Mesendoderm (in vitro differentiated cells): ENCODE data around the gene IL6.

Source experiments
- DNase-seq: peaks from one replicate; pipeline ENCODE4 v3.0.0; 2013
- H2AK5ac ChIP-seq: 2 replicates; pipeline ENCODE4 v1.6.1; 2013; ENCODE audit warnings: low read length, inconsistent platforms
- H2BK120ac ChIP-seq: 2 replicates; pipeline ENCODE4 v1.6.1; 2013; ENCODE audit warnings: low read depth, mild to moderate bottlenecking, low read length, moderate library complexity, mixed read lengths
- H2BK15ac ChIP-seq: replicated peaks from 2 replicates; pipeline ENCODE4 v1.6.1; 2013; ENCODE audit warnings: low read depth, mild to moderate bottlenecking, moderate library complexity
- H2BK5ac ChIP-seq: 2 replicates; pipeline ENCODE4 v1.6.1; 2013; ENCODE audit warnings: low read length, inconsistent platforms
- H3K18ac ChIP-seq: 2 replicates; pipeline ENCODE4 v1.6.1; 2013; ENCODE audit warnings: mild to moderate bottlenecking, low read length, mixed read lengths
- H3K23ac ChIP-seq: one replicate; pipeline ENCODE4 v1.6.1; 2013; ENCODE audit warnings: low read length
- H3K27ac ChIP-seq: 2 replicates; pipeline ENCODE4 v1.5.1; 2013; ENCODE audit warnings: low read depth, mild to moderate bottlenecking, inconsistent platforms, low read length, moderate library complexity
- H3K27me3 ChIP-seq: 2 replicates; pipeline ENCODE4 v1.6.1; 2013; ENCODE audit warnings: low read length, control low read depth, mild to moderate bottlenecking, inconsistent platforms; ENCODE audit not compliant: insufficient read depth, poor library complexity
- H3K36me3 ChIP-seq: 2 replicates; pipeline ENCODE4 v1.6.1; 2013; ENCODE audit warnings: low read length, inconsistent platforms; ENCODE audit not compliant: control insufficient read depth, insufficient read depth
- H3K4ac ChIP-seq: one replicate; pipeline ENCODE4 v1.6.1; 2013; ENCODE audit warnings: low read depth, mild to moderate bottlenecking, low read length, moderate library complexity
- H3K4me1 ChIP-seq: 2 replicates; pipeline ENCODE4 v1.6.1; 2013; ENCODE audit warnings: low read depth, low read length, inconsistent platforms; ENCODE audit not compliant: control insufficient read depth
- H3K4me2 ChIP-seq: 2 replicates; pipeline ENCODE4 v1.6.1; 2013; ENCODE audit warnings: low read length
- H3K4me3 ChIP-seq: 2 replicates; pipeline ENCODE4 v1.5.1; 2013; ENCODE audit warnings: mild to moderate bottlenecking, low read length
- H3K56ac ChIP-seq: one replicate; pipeline ENCODE4 v1.6.1; 2013; ENCODE audit warnings: low read length
- H3K79me1 ChIP-seq: 2 replicates; pipeline ENCODE4 v1.6.1; 2013; ENCODE audit warnings: low read length, inconsistent platforms
- H3K79me2 ChIP-seq: 2 replicates; pipeline ENCODE4 v1.6.1; 2013; ENCODE audit warnings: mild to moderate bottlenecking, low read length; ENCODE audit not compliant: control insufficient read depth, insufficient read depth
- H3K9ac ChIP-seq: 2 replicates; pipeline ENCODE4 v1.6.1; 2013; ENCODE audit warnings: low read length, inconsistent platforms
- H4K5ac ChIP-seq: one replicate; pipeline ENCODE4 v1.6.1; 2013; ENCODE audit warnings: low read length
- H4K8ac ChIP-seq: one replicate; pipeline ENCODE4 v1.6.1; 2013; ENCODE audit warnings: low read depth, mild to moderate bottlenecking, control low read depth, low read length, moderate library complexity
- WGBS: extraction: QIAGEN DNeasy Blood & Tissue Kit; methylation state at CpG from one replicate; pipeline ENCODE4 v1.1.7; 2013; ENCODE audit warnings: low lambda C conversion rate, missing lambda C conversion rate; ENCODE audit not compliant: insufficient coverage; ENCODE audit errors: extremely low coverage; 5-methylcytosine and 5-hydroxymethylcytosine counted together

The IL6 gene

GRCh38 chr7:22695476-22696132, 31.4 kb upstream of the IL6 start:
- no peak overlapping the region for H2BK120ac ChIP-seq
- no peak overlapping the region for H2BK5ac ChIP-seq
- no peak overlapping the region for H3K9ac ChIP-seq
- H3K36me3 ChIP-seq: no peaks in the 10 kb centered on the region
- no peak overlapping the region for H3K27ac ChIP-seq
- H3K4ac ChIP-seq: no peak overlapping the region
- no peak overlapping the region for H4K8ac ChIP-seq
- no peaks in the 10 kb centered on the region for H3K79me1 ChIP-seq
- H2AK5ac ChIP-seq: no peak overlapping the region
- no peak for DNase-seq
- H2BK15ac ChIP-seq: peak overlapping the region; percentile 6
- H3K4me2 ChIP-seq: no peak overlapping the region
- H3K23ac ChIP-seq: no peak overlapping the region
- H3K27me3 ChIP-seq: no peaks in the 10 kb centered on the region
- peaks cover 5% of the 10 kb centered on the region for H3K4me1 ChIP-seq
- H3K4me3 ChIP-seq: no peak overlapping the region
- no peaks in the 10 kb centered on the region for H3K79me2 ChIP-seq
- no CpG with 5 or more reads among the region's 5 CpGs for WGBS
- no peak overlapping the region for H3K18ac ChIP-seq
- H3K56ac ChIP-seq: no peak overlapping the region
- no peak overlapping the region for H4K5ac ChIP-seq

DNA sequence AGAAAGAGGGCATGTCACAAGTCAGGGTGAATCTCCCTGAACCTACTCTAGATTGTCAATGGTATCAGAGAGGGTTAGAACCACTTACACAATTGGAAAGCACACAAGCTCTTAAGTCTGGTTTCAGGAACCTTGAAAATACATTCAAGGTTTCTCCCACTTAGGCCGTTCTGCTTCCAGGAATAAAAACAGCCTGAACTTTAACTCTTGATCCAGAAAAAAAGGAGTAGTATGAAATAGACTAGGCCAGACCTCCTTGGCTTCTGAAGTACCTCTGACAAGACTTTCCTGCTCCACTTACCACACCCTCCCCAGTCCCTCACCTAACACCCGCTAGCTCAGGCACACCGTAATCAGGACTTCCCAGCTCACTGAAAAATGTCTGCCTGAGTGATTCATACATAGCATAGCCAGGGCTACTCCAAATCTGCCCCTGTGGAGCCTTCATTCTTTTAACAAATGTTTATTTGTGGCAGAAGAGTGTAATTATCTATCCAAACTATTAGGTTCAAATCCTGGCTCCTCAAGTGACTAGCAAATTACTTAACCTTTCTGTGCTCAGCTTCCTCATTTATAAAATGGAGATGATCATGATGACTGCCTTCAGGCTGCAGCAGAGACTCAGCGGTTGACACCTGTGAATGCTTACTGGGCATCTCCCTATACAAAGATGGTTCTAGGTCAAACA, 30.3 kb upstream of the IL6 start:
- Histone ChIP-seq H3K27me3 (no peaks in the 10 kb centered on the region), H3K18ac (peak overlapping the region; percentile 4), H4K5ac (no peak overlapping the region), H2BK15ac (no peak overlapping the region), H3K9ac (no peak overlapping the region), H3K79me1 (no peaks in the 10 kb centered on the region), H3K23ac (no peak overlapping the region), H3K4me1 (peaks cover 5% of the 10 kb centered on the region), H3K36me3 (no peaks in the 10 kb centered on the region), H3K27ac (no peak overlapping the region), H3K4ac (no peak overlapping the region), H2BK5ac (no peak overlapping the region), H3K4me2 (no peak overlapping the region), H3K4me3 (no peak overlapping the region), H3K56ac (peak overlapping the region; percentile 57), H4K8ac (no peak overlapping the region), H2BK120ac (no peak overlapping the region), H2AK5ac (no peak overlapping the region), H3K79me2 (no peaks in the 10 kb centered on the region)
- WGBS: no CpG with 5 or more reads among the region's 4 CpGs
- peak; percentile 67 for DNase-seq

GRCh38 chr7:22697322-22697859, 29.6 kb upstream of the IL6 start:
- no peak overlapping the region for H4K5ac ChIP-seq

GRCh38 chr7:22697876-22698606, 29.0 kb upstream of the IL6 start:
- H4K5ac ChIP-seq: no peak overlapping the region
- H3K79me1 ChIP-seq: no peaks in the 10 kb centered on the region
- no peak overlapping the region for H3K9ac ChIP-seq
- peak overlapping the region; percentile 7 for H3K27ac ChIP-seq
- peak overlapping the region; percentile 78 for H2BK120ac ChIP-seq
- H2BK5ac ChIP-seq: no peak overlapping the region
- H4K8ac ChIP-seq: no peak overlapping the region
- H3K4me3 ChIP-seq: no peak overlapping the region
- H3K36me3 ChIP-seq: no peaks in the 10 kb centered on the region
- no peak overlapping the region for H2AK5ac ChIP-seq
- H3K18ac ChIP-seq: peak overlapping the region; percentile 77
- no peak overlapping the region for H3K56ac ChIP-seq
- H3K79me2 ChIP-seq: no peaks in the 10 kb centered on the region
- DNase-seq: no peak
- H2BK15ac ChIP-seq: peak overlapping the region; percentile 42
- H3K4ac ChIP-seq: peak overlapping the region; percentile 50
- H3K4me1 ChIP-seq: peaks cover 5% of the 10 kb centered on the region
- H3K4me2 ChIP-seq: no peak overlapping the region
- H3K27me3 ChIP-seq: no peaks in the 10 kb centered on the region
- no CpG with 5 or more reads among the region's 2 CpGs for WGBS
- no peak overlapping the region for H3K23ac ChIP-seq

More at GRCh38 chr7:22697322-22697859, 29.6 kb upstream of the IL6 start:
- WGBS: no CpG with 5 or more reads among the region's 2 CpGs
- no peak overlapping the region for H4K8ac ChIP-seq
- H3K56ac ChIP-seq: no peak overlapping the region
- H3K27ac ChIP-seq: no peak overlapping the region
- H3K4me1 ChIP-seq: peaks cover 5% of the 10 kb centered on the region
- no peak overlapping the region for H2BK120ac ChIP-seq
- H3K79me1 ChIP-seq: no peaks in the 10 kb centered on the region
- no peaks in the 10 kb centered on the region for H3K79me2 ChIP-seq
- H3K23ac ChIP-seq: no peak overlapping the region
- no peaks in the 10 kb centered on the region for H3K27me3 ChIP-seq
- no peak overlapping the region for H3K4me3 ChIP-seq
- peak overlapping the region; percentile 62 for H3K18ac ChIP-seq
- no peak for DNase-seq
- peak overlapping the region; percentile 42 for H2BK15ac ChIP-seq
- no peaks in the 10 kb centered on the region for H3K36me3 ChIP-seq
- no peak overlapping the region for H3K4ac ChIP-seq
- no peak overlapping the region for H3K9ac ChIP-seq
- H2BK5ac ChIP-seq: no peak overlapping the region
- H3K4me2 ChIP-seq: no peak overlapping the region
- no peak overlapping the region for H2AK5ac ChIP-seq

DNA sequence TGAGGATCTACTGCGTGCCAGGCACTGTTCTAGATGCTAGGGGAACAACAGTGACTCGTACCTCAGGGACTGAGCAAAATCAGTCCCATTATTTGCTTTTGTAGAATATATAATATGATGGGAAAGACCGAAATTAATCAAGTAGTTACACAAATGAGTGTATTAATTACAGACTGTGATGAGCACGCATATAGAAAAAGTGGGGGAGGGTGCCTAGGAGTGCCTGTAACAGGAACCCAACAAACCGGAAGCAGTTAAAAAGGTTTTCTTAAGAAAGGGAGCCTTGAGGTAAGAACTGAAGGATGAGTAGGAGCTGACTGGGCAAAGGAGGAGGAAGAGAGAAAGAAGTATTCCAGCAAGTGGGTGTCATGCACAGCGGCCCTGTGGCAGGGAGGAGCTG, 28.2 kb upstream of the IL6 start:
- Histone ChIP-seq H3K4me1 (peaks cover 5% of the 10 kb centered on the region), H3K9ac (no peak overlapping the region), H4K8ac (no peak overlapping the region), H2AK5ac (peak overlapping the region; percentile 28), H2BK120ac (no peak overlapping the region), H3K23ac (no peak overlapping the region), H3K4me2 (no peak overlapping the region), H3K79me2 (no peaks in the 10 kb centered on the region), H4K5ac (no peak overlapping the region), H3K27ac (no peak overlapping the region), H3K27me3 (no peaks in the 10 kb centered on the region), H3K36me3 (no peaks in the 10 kb centered on the region), H3K4me3 (no peak overlapping the region), H3K4ac (no peak overlapping the region), H2BK5ac (peak overlapping the region; percentile 16), H2BK15ac (peak overlapping the region; percentile 2), H3K79me1 (no peaks in the 10 kb centered on the region), H3K18ac (peak overlapping the region; percentile 71), H3K56ac (peak overlapping the region; percentile 62)
- WGBS: no CpG with 5 or more reads among the region's 6 CpGs
- DNase-seq: no peak
